HepG2 (cell line): ENCODE data around the gene HLA-DPB1.

Experiments used
- CBFB ChIP-seq: sonication (generic); formaldehyde crosslinking; IDR thresholded peaks from 2 replicates; pipeline ENCODE4 v1.4.0; 2020; ENCODE audit warnings: missing genetic modification reagents
- CTCF ChIP-seq: sonication (generic); formaldehyde crosslinking; IDR thresholded peaks from 2 replicates; pipeline ENCODE4 v1.5.0; 2020; ENCODE audit warnings: mild to moderate bottlenecking, missing genetic modification reagents, moderate library complexity
- FOXO4 ChIP-seq: sonication (generic); formaldehyde crosslinking; conservative IDR thresholded peaks from 2 replicates; pipeline ENCODE4 v1.8.1; 2023; ENCODE audit warnings: missing genetic modification reagents
- HINFP ChIP-seq: sonication (generic); formaldehyde crosslinking; IDR thresholded peaks from 2 replicates; pipeline ENCODE4 v1.4.0; 2020; ENCODE audit warnings: low read depth, mild to moderate bottlenecking, missing genetic modification reagents
- KDM1A ChIP-seq: IDR thresholded peaks from 2 replicates; pipeline ENCODE4 v1.6.1; 2016; ENCODE audit warnings: missing compliant biosample characterization
- NCOA2 ChIP-seq: sonication (generic); formaldehyde crosslinking; IDR thresholded peaks from 2 replicates; pipeline ENCODE4 v1.8.0; 2022; ENCODE audit warnings: inconsistent platforms
- NFATC3 ChIP-seq: sonication (generic); formaldehyde crosslinking; IDR thresholded peaks from 2 replicates; pipeline ENCODE4 v1.5.1; 2020; ENCODE audit warnings: mild to moderate bottlenecking, missing genetic modification reagents
- RAD51 ChIP-seq: fragments of 450-650 bp; IDR thresholded peaks from 2 replicates; pipeline ENCODE4 v1.6.1; 2016; ENCODE audit warnings: borderline replicate concordance
- REST ChIP-seq, 2 experiments: IDR thresholded peaks; 2 replicates each; pipeline ENCODE4 v1.6.1; 2011 to 2012; ENCODE audit warnings: low read length in 2 of 2, borderline replicate concordance in 1 of 2, low read depth in 1 of 2, mild to moderate bottlenecking in 1 of 2, moderate library complexity in 1 of 2
- ZBTB7B ChIP-seq: sonication (generic); formaldehyde crosslinking; IDR thresholded peaks from 2 replicates; pipeline ENCODE4 v1.4.0; 2020; ENCODE audit warnings: missing genetic modification reagents
- ZNF703 ChIP-seq: sonication (generic); formaldehyde crosslinking; IDR thresholded peaks from 2 replicates; pipeline ENCODE4 v1.5.1; 2020; ENCODE audit warnings: missing genetic modification reagents, mild to moderate bottlenecking, moderate library complexity, borderline replicate concordance
- ZNF788 ChIP-seq: sonication (generic); formaldehyde crosslinking; IDR thresholded peaks from 2 replicates; pipeline ENCODE4 v1.5.0; 2020; ENCODE audit warnings: mild to moderate bottlenecking, missing genetic modification reagents, borderline replicate concordance

GRCh38 chr6:33071569-33071968 lies 4.2 kb upstream of the HLA-DPB1 start:
- TF ChIP-seq REST (IDR thresholded peaks at IDR 0.05; ENCODE audit: borderline replicate concordance in 1 of 2, low read depth in 1 of 2, low read length in 2 of 2) (no peak), KDM1A (CRISPR knock-in tag) (no peak), ZBTB7B (no peak), FOXO4 (CRISPR knock-in tag) (no peak), CBFB (CRISPR knock-in tag) (no peak), NCOA2 (CRISPR knock-in tag) (no peak), NFATC3 (CRISPR knock-in tag) (no peak), ZNF703 (CRISPR knock-in tag) (no peak), CTCF (no peak), ZNF788 (CRISPR knock-in tag) (no peak), HINFP (CRISPR knock-in tag) (no peak), RAD51 (no peak)
